NCI-H1694 (cell line): ENCODE data around the gene MYO5B.

Experiments
- DNase-seq: peaks from one replicate; lab custom pipeline; 2025; lab: John Stamatoyannopoulos, UW

The MYO5B gene

GRCh38 chr18:50069422-50069821, 125.5 kb downstream of the MYO5B start:
- DNase-seq = no peak

- no peak for DNase-seq
These were observed 129.4 kb downstream of the MYO5B start for GRCh38 chr18:50065527-50065926.

GRCh38 chr18:50065039-50065438, 129.9 kb downstream of the MYO5B start:
- no peak for DNase-seq

- no peak for DNase-seq
These were observed 132.9 kb downstream of the MYO5B start for GRCh38 chr18:50061876-50062517.

- no peak for DNase-seq
These were observed 134.1 kb downstream of the MYO5B start for GRCh38 chr18:50060822-50061221.

- DNase-seq = no peak
These were observed 136.2 kb downstream of the MYO5B start for GRCh38 chr18:50058731-50059130.

- no peak for DNase-seq
These were observed 137.9 kb downstream of the MYO5B start for GRCh38 chr18:50057009-50057408.

GRCh38 chr18:50056185-50056584, 138.8 kb downstream of the MYO5B start:
- DNase-seq = no peak

- no peak for DNase-seq
These were observed 139.5 kb downstream of the MYO5B start for GRCh38 chr18:50055488-50055887.

- DNase-seq = peak; percentile 70
These were observed 141.8 kb downstream of the MYO5B start for GRCh38 chr18:50053111-50053510.

GRCh38 chr18:50051288-50051687, 143.7 kb downstream of the MYO5B start:
- no peak for DNase-seq

- no peak for DNase-seq
These were observed 149.8 kb downstream of the MYO5B start for GRCh38 chr18:50045126-50045525.

- DNase-seq = no peak
These were observed 150.5 kb downstream of the MYO5B start for GRCh38 chr18:50044402-50044801.

GRCh38 chr18:50042611-50043010, 152.3 kb downstream of the MYO5B start:
- no peak for DNase-seq

GRCh38 chr18:50039746-50040145, 155.2 kb downstream of the MYO5B start:
- DNase-seq = no peak

GRCh38 chr18:50038448-50038847, 156.5 kb downstream of the MYO5B start:
- no peak for DNase-seq

- DNase-seq = no peak
These were observed 160.9 kb downstream of the MYO5B start for GRCh38 chr18:50034029-50034428.

GRCh38 chr18:50033004-50033403, 161.9 kb downstream of the MYO5B start:
- no peak for DNase-seq

- DNase-seq = no peak
These were observed 164.8 kb downstream of the MYO5B start for GRCh38 chr18:50030146-50030545.

GRCh38 chr18:50027996-50028395, 167.0 kb downstream of the MYO5B start:
- DNase-seq = no peak

- DNase-seq = no peak
These were observed 170.5 kb downstream of the MYO5B start for GRCh38 chr18:50024466-50024865.

- no peak for DNase-seq
These were observed 172.0 kb downstream of the MYO5B start for GRCh38 chr18:50022985-50023384.

- no peak for DNase-seq
These were observed 180.3 kb downstream of the MYO5B start for GRCh38 chr18:50014606-50015005.

- no peak for DNase-seq
These were observed 181.4 kb downstream of the MYO5B start for GRCh38 chr18:50013363-50014138.
